Astrocyte (in vitro differentiated cells and primary cell): ENCODE measurements around the gene OR52E4.

Source experiments
- CTCF ChIP-seq: IDR thresholded peaks from 2 replicates; pipeline ENCODE4 v1.5.1; 2011; ENCODE audit warnings: low read depth, mild to moderate bottlenecking, inconsistent platforms, low read length, moderate library complexity; ENCODE audit not compliant: insufficient read depth
- EZH2 ChIP-seq: IDR thresholded peaks from 2 replicates; pipeline ENCODE4 v1.6.1; 2012; ENCODE audit warnings: mild to moderate bottlenecking, low read length, inconsistent platforms; ENCODE audit not compliant: insufficient read depth

- TF ChIP-seq CTCF (no peak), EZH2 (no peak)
Measured at GRCh38 chr11:5851002-5851401, 29.4 kb upstream of the OR52E4 start.
